Measurements from ENCODE around the gene PTAFR.

PTAFR gene

GRCh38 chr1:28119556-28119955 lies 56.9 kb downstream of the PTAFR start:
- no peak for DNase-seq (ENCODE audit: low read depth in 2 of 2)

- no peak for DNase-seq (ENCODE audit: low read depth in 2 of 2)
Measured at GRCh38 chr1:28118640-28119307, 57.7 kb downstream of the PTAFR start.

- no peak for DNase-seq (ENCODE audit: low read depth in 2 of 2)
Measured at GRCh38 chr1:28115267-28115666, 61.2 kb downstream of the PTAFR start.

GRCh38 chr1:28114844-28115243 lies 61.6 kb downstream of the PTAFR start:
- DNase-seq (ENCODE audit: low read depth in 2 of 2), result no peak

- DNase-seq (ENCODE audit: low read depth in 2 of 2), result no peak
Measured at GRCh38 chr1:28113242-28113572, 63.3 kb downstream of the PTAFR start.

- no peak for DNase-seq (ENCODE audit: low read depth in 2 of 2)
Measured at GRCh38 chr1:28112388-28113241, 63.9 kb downstream of the PTAFR start.

GRCh38 chr1:28111157-28111556 lies 65.3 kb downstream of the PTAFR start:
- DNase-seq (ENCODE audit: low read depth in 2 of 2), result no peak

- no peak for DNase-seq (ENCODE audit: low read depth in 2 of 2)
Measured at GRCh38 chr1:28110555-28110954, 65.9 kb downstream of the PTAFR start.

- DNase-seq (ENCODE audit: low read depth in 2 of 2), result no peak
Measured at GRCh38 chr1:28109639-28110038, 66.9 kb downstream of the PTAFR start.

GRCh38 chr1:28108001-28108400 lies 68.5 kb downstream of the PTAFR start:
- DNase-seq (ENCODE audit: low read depth in 2 of 2), result no peak

GRCh38 chr1:28104866-28105467 lies 71.5 kb downstream of the PTAFR start:
- peak; percentile 22 for DNase-seq (ENCODE audit: low read depth in 2 of 2)

GRCh38 chr1:28102189-28102588 lies 74.3 kb downstream of the PTAFR start:
- DNase-seq (ENCODE audit: low read depth in 2 of 2), result no peak

GRCh38 chr1:28099050-28099769 lies 77.3 kb downstream of the PTAFR start:
- no peak for DNase-seq (ENCODE audit: low read depth in 2 of 2)
